ENCODE measurements around the gene SLF1.

GRCh38 chr5:94649874-94650273, 31.4 kb downstream of the SLF1 start:
- TF ChIP-seq EZH2 (IDR thresholded peaks at IDR 0.05; ENCODE audit: borderline replicate concordance, low read length) (no peak), CTCF (conservative IDR thresholded peaks at IDR 0.05 in 1 of 2, IDR thresholded peaks at IDR 0.05 in 1 of 2; ENCODE audit: extremely low read depth in 1 of 2, insufficient read depth in 1 of 2, low read depth in 1 of 2, low read length in 2 of 2) (no peak)

All from mammary epithelial cell (primary cell).